ENCODE results near the gene TIPARP.
A peak's percentile ranks its signal among the peaks of the same experiment; 100 is the strongest.

Gene TIPARP

GRCh38 chr3:156680243-156680914 is 6.0 kb downstream of the TIPARP start:
- H3K4me3 ChIP-seq: peak overlapping the region; percentile 47
- no peak for TF ChIP-seq CTCF (IDR thresholded peaks at IDR 0.05)
- DNase-seq (ENCODE audit: low spot score): no peak

DNA sequence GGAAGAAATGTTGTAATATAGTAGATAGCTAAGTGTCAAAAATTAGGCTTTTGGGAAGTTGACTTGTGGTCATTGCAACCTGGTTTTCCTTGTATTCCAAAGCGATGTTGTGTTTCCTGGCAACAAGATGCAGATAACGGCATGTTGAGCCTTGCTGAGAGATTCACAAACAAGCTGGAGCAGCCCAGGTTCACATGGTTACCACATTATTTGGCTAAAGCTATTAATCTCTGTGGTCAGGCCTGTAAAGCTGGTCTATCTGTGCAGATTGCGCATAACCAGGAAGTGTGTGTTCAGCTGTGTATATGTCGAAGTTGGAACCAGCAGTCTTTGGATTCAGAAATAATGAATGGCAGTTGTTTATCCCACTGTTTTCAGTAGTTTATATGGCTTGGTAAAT is 6.6 kb downstream of the TIPARP start:
- TF ChIP-seq CTCF (IDR thresholded peaks at IDR 0.05): no peak
- H3K27ac ChIP-seq: peak overlapping the region in 1 of 2 donors; percentile 52
- no peak for DNase-seq (ENCODE audit: low spot score)
- peak overlapping the region; percentile 47 for H3K4me3 ChIP-seq

More at GRCh38 chr3:156680243-156680914, 6.0 kb downstream of the TIPARP start:
- peak overlapping the region in 1 of 2 donors; percentile 52 for H3K27ac ChIP-seq

GRCh38 chr3:156682501-156682900 is 8.1 kb downstream of the TIPARP start:
- Histone ChIP-seq H3K27ac (no peak overlapping the region), H3K4me3 (peak overlapping the region; percentile 12)
- no peak for DNase-seq (ENCODE audit: low spot score)
- TF ChIP-seq CTCF (IDR thresholded peaks at IDR 0.05): no peak

- no peak for DNase-seq (ENCODE audit: low spot score)
- H3K4me3 ChIP-seq: no peak overlapping the region
- TF ChIP-seq CTCF (IDR thresholded peaks at IDR 0.05): no peak
- no peak overlapping the region for H3K27ac ChIP-seq
Observed at GRCh38 chr3:156682963-156683362, 8.6 kb downstream of the TIPARP start.

GRCh38 chr3:156685198-156685597 is 10.8 kb downstream of the TIPARP start:
- H3K27ac ChIP-seq: no peak overlapping the region
- no peak for TF ChIP-seq CTCF (IDR thresholded peaks at IDR 0.05)
- no peak for DNase-seq (ENCODE audit: low spot score)
- no peak overlapping the region for H3K4me3 ChIP-seq

- Histone ChIP-seq H3K27ac (no peak overlapping the region), H3K4me3 (no peak overlapping the region)
- TF ChIP-seq CTCF (IDR thresholded peaks at IDR 0.05): no peak
- DNase-seq (ENCODE audit: low spot score): no peak
Observed at GRCh38 chr3:156685752-156686151, 11.4 kb downstream of the TIPARP start.

DNA sequence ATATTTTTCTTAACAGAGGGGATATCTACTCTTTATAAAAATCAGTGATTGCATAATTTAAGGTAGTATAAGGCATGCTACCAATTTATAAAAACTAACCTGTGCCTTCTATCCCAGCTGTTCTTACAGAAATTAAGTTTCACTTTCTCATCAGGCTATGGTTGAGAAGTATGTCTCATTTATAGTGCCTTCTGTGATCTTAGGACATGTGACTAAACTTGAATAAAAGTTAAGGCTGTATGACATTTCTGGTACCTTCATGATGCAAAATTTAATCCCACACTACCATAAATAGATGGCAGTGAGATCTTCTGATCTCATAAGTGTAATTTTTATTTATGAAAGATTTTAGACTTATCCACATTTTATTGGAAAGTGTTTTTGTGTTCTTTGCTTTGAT is 12.6 kb downstream of the TIPARP start:
- Histone ChIP-seq H3K27ac (no peak overlapping the region), H3K4me3 (no peak overlapping the region)
- TF ChIP-seq CTCF (IDR thresholded peaks at IDR 0.05): no peak
- DNase-seq (ENCODE audit: low spot score): no peak
